ENCODE measurements around the gene DVL1. TPM values are rescaled to one million over a fixed set of nuclear protein-coding genes. Genes with fewer than 3 reads are reported as not detected.

The DVL1 gene
- total and polyA plus RNA-seq, 8 donors = 41.3 to 229 (median 72.2) TPM

DNA sequence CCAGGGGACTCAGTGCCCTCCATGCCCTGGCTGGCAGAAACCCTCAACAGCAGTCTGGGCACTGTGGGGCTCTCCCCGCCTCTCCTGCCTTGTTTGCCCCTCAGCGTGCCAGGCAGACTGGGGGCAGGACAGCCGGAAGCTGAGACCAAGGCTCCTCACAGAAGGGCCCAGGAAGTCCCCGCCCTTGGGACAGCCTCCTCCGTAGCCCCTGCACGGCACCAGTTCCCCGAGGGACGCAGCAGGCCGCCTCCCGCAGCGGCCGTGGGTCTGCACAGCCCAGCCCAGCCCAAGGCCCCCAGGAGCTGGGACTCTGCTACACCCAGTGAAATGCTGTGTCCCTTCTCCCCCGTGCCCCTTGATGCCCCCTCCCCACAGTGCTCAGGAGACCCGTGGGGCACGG is 21.0 kb downstream of the DVL1 start:
- H3K4me1 ChIP-seq = peaks cover 28 to 64% (median 60%) of the 10 kb centered on the region in 4 donors
- no peak overlapping the region for H3K27ac ChIP-seq
- TF ChIP-seq POLR2AphosphoS5 (IDR thresholded peaks at IDR 0.05) = no peak
- 64 to 86% (median 79%) methylated on average over 15 of the region's 15 CpGs; no CpG with 5 or more reads in 1 of the 5 donors for WGBS, 5 donors
- H3K36me3 ChIP-seq = peaks cover 16 to 36% (median 25%) of the 10 kb centered on the region in 4 donors
- no peak for DNase-seq
- intact Hi-C loops (cut with DNase I; ENCODE audit: low total_unique reads) = no loop called here
- no peak overlapping the region for H3K4me3 ChIP-seq
- H3K9me3 ChIP-seq = no peaks in the 10 kb centered on the region
- H3K27me3 ChIP-seq = no peaks in the 10 kb centered on the region

DNA sequence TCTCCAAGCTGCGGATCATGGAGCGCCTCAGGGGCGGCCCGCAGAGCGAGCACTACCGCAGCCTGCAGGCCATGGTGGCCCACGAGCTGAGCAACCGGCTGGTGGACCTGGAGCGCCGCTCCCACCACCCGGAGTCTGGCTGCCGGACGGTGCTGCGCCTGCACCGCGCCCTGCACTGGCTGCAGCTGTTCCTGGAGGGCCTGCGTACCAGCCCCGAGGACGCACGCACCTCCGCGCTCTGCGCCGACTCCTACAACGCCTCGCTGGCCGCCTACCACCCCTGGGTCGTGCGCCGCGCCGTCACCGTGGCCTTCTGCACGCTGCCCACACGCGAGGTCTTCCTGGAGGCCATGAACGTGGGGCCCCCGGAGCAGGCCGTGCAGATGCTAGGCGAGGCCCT is 21.9 kb downstream of the DVL1 start:
- Histone ChIP-seq H3K27ac (no peak overlapping the region), H3K27me3 (no peaks in the 10 kb centered on the region), H3K36me3 (peaks cover 16 to 36% (median 25%) of the 10 kb centered on the region in 4 donors), H3K9me3 (no peaks in the 10 kb centered on the region), H3K4me1 (peaks cover 29 to 64% (median 60%) of the 10 kb centered on the region in 4 donors), H3K4me3 (no peak overlapping the region)
- 87 to 92% (median 91%) methylated on average over 38 to 40 of the region's 40 CpGs for WGBS, 5 donors
- intact Hi-C loops (cut with DNase I; ENCODE audit: low total_unique reads) = no loop called here
- TF ChIP-seq POLR2A (IDR thresholded peaks at IDR 0.05) = no peak
- TF ChIP-seq POLR2AphosphoS5 (IDR thresholded peaks at IDR 0.05) = no peak
- no peak for TF ChIP-seq EP300 (IDR thresholded peaks at IDR 0.05)
- TF ChIP-seq, protein P1, sequence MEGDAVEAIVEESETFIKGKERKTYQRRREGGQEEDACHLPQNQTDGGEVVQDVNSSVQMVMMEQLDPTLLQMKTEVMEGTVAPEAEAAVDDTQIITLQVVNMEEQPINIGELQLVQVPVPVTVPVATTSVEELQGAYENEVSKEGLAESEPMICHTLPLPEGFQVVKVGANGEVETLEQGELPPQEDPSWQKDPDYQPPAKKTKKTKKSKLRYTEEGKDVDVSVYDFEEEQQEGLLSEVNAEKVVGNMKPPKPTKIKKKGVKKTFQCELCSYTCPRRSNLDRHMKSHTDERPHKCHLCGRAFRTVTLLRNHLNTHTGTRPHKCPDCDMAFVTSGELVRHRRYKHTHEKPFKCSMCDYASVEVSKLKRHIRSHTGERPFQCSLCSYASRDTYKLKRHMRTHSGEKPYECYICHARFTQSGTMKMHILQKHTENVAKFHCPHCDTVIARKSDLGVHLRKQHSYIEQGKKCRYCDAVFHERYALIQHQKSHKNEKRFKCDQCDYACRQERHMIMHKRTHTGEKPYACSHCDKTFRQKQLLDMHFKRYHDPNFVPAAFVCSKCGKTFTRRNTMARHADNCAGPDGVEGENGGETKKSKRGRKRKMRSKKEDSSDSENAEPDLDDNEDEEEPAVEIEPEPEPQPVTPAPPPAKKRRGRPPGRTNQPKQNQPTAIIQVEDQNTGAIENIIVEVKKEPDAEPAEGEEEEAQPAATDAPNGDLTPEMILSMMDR (IDR thresholded peaks at IDR 0.05) = no peak
- DNase-seq = no peak

DNA sequence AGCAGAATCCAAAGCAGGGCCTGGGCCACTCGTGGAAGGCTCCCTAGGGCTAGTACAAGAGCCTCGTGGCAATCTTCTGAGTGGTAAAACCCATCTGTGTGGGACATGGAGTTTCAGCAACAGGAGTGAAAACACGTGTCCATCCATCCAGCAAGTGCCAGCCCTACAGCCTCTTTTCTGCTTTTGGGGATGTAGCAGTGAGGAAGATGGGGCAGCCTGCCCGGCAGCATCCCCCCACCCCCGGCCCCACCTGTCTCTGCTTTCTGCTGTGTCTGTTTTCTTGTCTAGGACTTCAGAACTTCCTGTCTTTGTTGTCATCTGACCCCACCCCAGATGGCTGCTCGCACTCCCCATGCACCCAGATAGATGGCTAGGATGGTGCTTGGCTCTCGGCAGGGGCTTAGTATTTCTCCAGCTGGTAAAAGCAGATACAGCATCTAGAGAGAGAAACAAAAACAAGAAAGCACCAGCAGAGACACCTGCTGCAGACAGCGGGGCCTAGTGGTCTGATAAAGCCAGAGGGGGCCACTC is 23.1 kb downstream of the DVL1 start:
- Histone ChIP-seq H3K4me3 (peak overlapping the region; percentile 97 to 99 (median 98)), H3K27me3 (no peaks in the 10 kb centered on the region), H3K36me3 (peaks cover 16 to 45% (median 31%) of the 10 kb centered on the region in 4 donors), H3K9me3 (no peaks in the 10 kb centered on the region), H3K4me1 (peaks cover 41 to 65% (median 60%) of the 10 kb centered on the region in 4 donors), H3K27ac (peak overlapping the region; percentile 86 to 96 (median 90))
- intact Hi-C loops (cut with DNase I; ENCODE audit: low total_unique reads) = no loop called here
- no peak for DNase-seq
- 47 to 62% (median 59%) methylated on average over 8 of the region's 8 CpGs for WGBS, 5 donors
- TF ChIP-seq, protein P1 (IDR thresholded peaks at IDR 0.05) = no peak
- no peak for TF ChIP-seq POLR2AphosphoS5 (IDR thresholded peaks at IDR 0.05)

DNA sequence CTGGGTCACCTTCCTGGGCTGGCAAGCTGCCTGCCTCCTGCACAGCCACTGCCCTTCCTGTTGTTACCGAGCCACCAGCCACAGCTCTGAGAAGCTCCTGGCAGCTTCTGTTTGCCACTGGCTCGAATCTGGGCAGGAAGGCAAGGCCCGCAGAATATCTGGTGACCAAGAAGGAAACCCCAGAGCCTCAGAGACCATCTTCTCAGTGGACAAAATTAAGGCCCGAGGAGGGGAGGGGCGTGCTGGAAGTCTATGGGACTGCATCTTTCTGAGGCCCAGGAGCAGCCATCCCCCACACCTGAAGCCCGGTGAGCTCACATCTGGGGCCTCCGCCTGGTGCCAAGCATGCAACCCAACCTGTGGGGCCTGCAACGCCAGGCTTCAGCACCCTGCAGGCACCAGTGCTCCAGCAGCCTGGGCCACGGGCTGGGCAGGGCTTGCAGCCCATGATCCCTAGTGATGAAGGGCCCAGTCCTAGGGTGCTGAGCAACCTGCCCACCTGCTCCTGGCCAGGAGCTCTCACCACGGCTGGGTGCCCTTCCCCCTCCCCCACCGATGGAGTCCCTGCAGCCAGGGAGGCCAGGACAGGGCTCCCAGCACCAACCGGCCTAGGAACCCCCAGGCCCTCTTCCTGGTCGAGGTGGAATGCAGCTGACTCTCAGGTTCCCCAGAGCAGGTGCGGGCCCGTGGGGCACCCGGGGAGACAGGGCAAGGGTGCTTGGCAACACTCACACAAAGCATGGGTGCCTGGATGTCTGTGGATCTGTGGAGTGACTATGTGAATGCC is 23.7 kb downstream of the DVL1 start:
- TF ChIP-seq, protein P1 (IDR thresholded peaks at IDR 0.05) = no peak
- peak in 1 of 3 donors; percentile 3 for TF ChIP-seq POLR2AphosphoS5 (IDR thresholded peaks at IDR 0.05)
- no peak for TF ChIP-seq POLR2A (IDR thresholded peaks at IDR 0.05)
- no peak for TF ChIP-seq EP300 (IDR thresholded peaks at IDR 0.05)
- Histone ChIP-seq H3K9me3 (no peaks in the 10 kb centered on the region), H3K27ac (peak overlapping the region; percentile 86 to 96 (median 90)), H3K36me3 (peaks cover 16 to 52% (median 38%) of the 10 kb centered on the region in 4 donors), H3K27me3 (no peaks in the 10 kb centered on the region), H3K4me1 (peaks cover 40 to 64% (median 60%) of the 10 kb centered on the region in 4 donors), H3K4me3 (peak overlapping the region; percentile 97 to 99 (median 98))
- WGBS, 5 donors = 15 to 39% (median 32%) methylated on average over 12 to 16 of the region's 16 CpGs
- intact Hi-C loops (cut with DNase I; ENCODE audit: low total_unique reads) = no loop called here
- DNase-seq = peak in 1 of 2 donors; percentile 80
